Activated T-cell treated with anti-CD3 and anti-CD28 coated beads, Interleukin-2, amount 50 U/mL, for 72 hours (primary cell): ENCODE results near the gene LIN37. TPM values are rescaled to one million over a fixed set of nuclear protein-coding genes. Genes with fewer than 3 reads are reported as not detected.

ENCODE experiments used
- ATAC-seq, 2 donors: fragments of 150-1000 bp; cut with Tn5 transposase; replicated peaks in 1 of 2; 2 replicates each; pipeline ENCODE4 v1.10.0; 2021; ENCODE audit warnings: moderate library complexity in 2 of 2, mild to moderate bottlenecking in 1 of 2
- DNase-seq, 2 donors: peaks; one replicate each; pipeline ENCODE4 v3.0.0; 2021 to 2022; ENCODE audit warnings: mixed read lengths in 1 of 2
- H3K27ac Mint-ChIP-seq: one replicate; pipeline ENCODE4 v1.8.0; 2022; ENCODE audit warnings: mild to moderate bottlenecking, moderate library complexity, mixed read lengths
- H3K27me3 Mint-ChIP-seq: one replicate; pipeline ENCODE4 v1.8.0; 2022; ENCODE audit warnings: low read depth, mixed read lengths
- H3K36me3 Mint-ChIP-seq, 2 donors: one replicate each; pipeline ENCODE4 v1.8.0; 2022; ENCODE audit warnings: mixed read lengths in 2 of 2, mild to moderate bottlenecking in 1 of 2; ENCODE audit not compliant: insufficient read depth in 2 of 2
- H3K4me1 Mint-ChIP-seq: one replicate; pipeline ENCODE4 v1.8.0; 2022; ENCODE audit warnings: low read depth, mixed read lengths
- H3K4me3 Mint-ChIP-seq, 2 donors: one replicate each; pipeline ENCODE4 v1.8.0; 2022; ENCODE audit warnings: mild to moderate bottlenecking in 2 of 2, mixed read lengths in 2 of 2, moderate library complexity in 2 of 2
- H3K9me3 Mint-ChIP-seq, 2 donors: one replicate each; pipeline ENCODE4 v1.8.0; 2022; ENCODE audit warnings: mixed read lengths in 2 of 2
- total RNA-seq, 2 donors: library from RNA; stranded (reverse); gene quantifications; one replicate each; pipeline ENCODE4 v1.2.3, GENCODE V29; 2022

The LIN37 gene
- total RNA-seq, 2 donors from 2014 or later, result 11.4 to 14.3 TPM

DNA sequence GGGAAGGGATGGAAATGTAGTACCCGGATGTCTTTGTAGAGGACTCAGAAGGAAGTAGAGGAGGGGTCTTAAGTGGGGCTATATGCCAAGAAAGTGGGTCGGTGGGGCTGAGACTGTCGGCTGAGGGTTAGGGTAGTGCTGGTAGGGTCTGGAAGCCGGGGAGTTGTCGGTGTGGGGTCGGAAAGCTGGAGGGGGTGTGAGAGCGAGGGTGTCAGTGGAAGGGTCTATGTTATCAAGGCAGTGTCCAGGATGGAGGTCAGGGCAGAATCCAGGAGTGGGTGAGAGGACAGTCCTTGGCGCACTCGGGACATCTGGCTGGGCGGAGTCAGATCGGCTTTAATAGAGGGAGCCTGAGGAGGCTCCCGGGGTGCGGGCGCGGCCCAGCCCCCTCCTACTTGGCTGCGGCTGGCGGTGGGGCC lies 6.8 kb downstream of the LIN37 start:
- ATAC-seq (no peak), DNase-seq (no peak)
- no peak overlapping the region for H3K27ac Mint-ChIP-seq
- peaks cover 0 to 7% of the 10 kb centered on the region in 2 donors for H3K36me3 Mint-ChIP-seq
- H3K4me3 Mint-ChIP-seq, result peak overlapping the region; percentile 33 to 58
- H3K9me3 Mint-ChIP-seq, result no peaks in the 10 kb centered on the region
- H3K27me3 Mint-ChIP-seq, result peaks cover 6% of the 10 kb centered on the region
- peaks cover 41% of the 10 kb centered on the region for H3K4me1 Mint-ChIP-seq

DNA sequence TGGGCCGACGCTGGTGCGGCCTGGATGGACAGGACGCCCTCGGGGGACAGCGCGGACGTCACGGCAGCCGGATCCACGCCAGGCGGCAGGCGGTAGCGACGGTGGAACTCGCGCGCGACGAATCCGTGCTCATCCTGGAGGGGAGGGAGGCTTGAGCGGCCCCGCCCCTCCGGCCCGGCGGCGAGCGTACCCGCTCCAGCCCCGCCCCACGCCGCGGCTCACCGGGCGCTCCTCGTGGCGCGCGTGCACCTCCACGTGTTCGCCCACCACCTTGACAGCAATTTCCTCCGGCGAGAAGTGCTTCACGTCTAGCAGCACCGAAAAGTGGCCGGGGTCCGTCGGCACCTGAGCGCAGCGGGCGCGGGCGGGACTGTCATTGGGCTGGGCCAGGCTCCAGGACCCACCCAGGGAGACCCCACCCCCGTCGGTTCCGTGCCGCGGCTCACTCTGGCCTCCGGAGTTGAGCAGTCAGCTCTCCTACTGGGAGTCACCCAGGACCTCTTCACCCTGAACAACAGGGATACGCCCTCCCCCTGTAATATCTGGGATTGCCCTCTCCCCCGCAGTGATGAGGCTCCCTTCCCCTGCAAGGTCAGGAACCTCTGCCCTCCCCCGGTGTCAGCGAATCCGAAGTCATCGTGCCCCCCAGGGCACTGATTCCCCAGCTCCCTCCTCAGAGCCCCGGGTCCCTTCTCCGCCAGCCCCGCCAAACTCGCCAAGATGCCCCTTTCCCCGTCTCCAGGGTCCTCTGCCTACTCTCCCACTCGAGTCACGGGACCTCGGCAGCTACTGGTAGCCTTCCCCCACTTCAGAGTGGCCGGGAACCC lies 7.4 kb downstream of the LIN37 start:
- H3K4me1 Mint-ChIP-seq, result peaks cover 41% of the 10 kb centered on the region
- peaks cover 6% of the 10 kb centered on the region for H3K27me3 Mint-ChIP-seq
- peak in 1 of 2 donors; percentile 13 for ATAC-seq
- H3K36me3 Mint-ChIP-seq, result peaks cover 0 to 9% of the 10 kb centered on the region in 2 donors
- no peaks in the 10 kb centered on the region for H3K9me3 Mint-ChIP-seq
- H3K4me3 Mint-ChIP-seq, result peak overlapping the region; percentile 54 to 82
- peak; percentile 66 to 70 for DNase-seq
- H3K27ac Mint-ChIP-seq, result no peak overlapping the region

DNA sequence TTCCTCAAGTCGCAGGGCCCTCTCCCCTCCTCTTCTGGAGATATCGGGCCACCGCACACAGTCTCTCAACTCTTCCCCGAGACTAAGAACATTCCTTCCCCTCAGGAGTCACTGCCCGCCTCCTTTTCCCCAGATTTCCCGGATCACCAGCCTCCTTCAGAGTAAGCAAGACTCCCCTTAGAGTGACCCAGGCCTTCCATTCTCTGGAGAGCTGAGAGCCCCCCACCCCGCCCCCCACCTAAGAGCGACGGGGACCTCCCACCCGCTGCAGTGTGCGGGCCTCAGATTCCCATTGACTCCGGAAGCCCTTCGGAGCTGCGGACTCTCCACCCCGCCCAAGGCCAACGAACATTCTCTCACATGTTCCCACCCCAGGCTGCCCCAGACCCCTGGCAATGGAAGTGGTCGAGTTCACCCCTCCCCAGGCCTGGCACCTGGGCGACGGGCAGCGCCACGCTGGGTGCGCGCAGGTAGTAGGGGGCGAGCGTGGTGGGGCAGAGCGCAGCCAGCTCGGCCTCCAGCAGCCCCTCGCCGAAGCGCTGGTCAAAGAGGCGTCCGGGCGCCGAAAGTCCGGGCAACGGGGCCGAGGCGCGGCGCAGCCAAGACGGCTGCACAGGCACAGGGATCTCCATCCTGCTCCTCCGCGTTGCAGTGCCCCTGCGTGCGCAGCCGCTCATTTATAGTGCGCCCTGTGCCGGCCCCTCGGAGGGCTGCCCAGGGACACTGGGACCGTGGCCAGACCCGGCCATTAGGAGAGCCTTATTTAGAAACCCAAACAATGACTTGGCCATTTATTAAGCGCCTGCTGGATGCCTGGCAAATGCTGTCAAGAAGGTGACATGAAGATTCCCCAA lies 8.2 kb downstream of the LIN37 start, which contains the start of gene HSPB6:
Gene HSPB6, minus strand, starts transcription at position 653 of the 854 bp plus-strand sequence. Its CDS starts 21 bp downstream, at position 632.
- Mint-ChIP-seq H3K4me1 (peaks cover 41% of the 10 kb centered on the region), H3K27me3 (peaks cover 6% of the 10 kb centered on the region), H3K9me3 (no peaks in the 10 kb centered on the region), H3K4me3 (peak within 1 kb of the TSS; percentile 82 to 88), H3K27ac (peak within 1 kb of the TSS; percentile 84), H3K36me3 (peaks cover 0 to 9% of the 10 kb centered on the region in 2 donors)
- no peak for ATAC-seq
- DNase-seq, result no peak

DNA sequence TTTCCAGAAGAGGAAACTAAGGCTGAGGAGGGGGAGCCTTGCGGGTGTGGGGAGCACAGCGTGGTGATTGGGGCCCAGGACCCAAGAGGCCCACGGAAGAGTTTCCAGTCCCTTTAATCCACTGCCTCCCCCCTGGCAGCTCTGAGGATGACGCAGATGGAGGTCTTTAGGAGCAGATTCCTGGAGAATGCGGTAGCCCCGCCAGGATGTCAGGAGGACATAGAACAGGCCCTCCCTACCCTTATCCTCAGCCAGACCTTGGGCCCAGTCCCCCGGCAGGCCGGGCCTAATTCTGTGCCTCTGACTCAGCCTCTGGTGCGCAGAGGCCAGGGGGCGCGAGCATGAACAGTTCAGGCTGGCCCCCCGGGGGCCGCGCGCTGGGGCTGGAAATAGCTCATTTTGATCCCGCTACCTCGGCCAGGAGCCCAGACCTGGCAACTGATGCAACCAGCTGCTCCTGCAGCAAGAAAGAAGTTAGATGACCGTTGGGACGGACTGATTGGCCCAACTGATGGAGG lies 8.9 kb downstream of the LIN37 start:
- peaks cover 41% of the 10 kb centered on the region for H3K4me1 Mint-ChIP-seq
- ATAC-seq (peak; percentile 22), DNase-seq (peak; percentile 47 to 62)
- peak overlapping the region; percentile 82 to 88 for H3K4me3 Mint-ChIP-seq
- H3K27me3 Mint-ChIP-seq, result peaks cover 6% of the 10 kb centered on the region
- H3K9me3 Mint-ChIP-seq, result no peaks in the 10 kb centered on the region
- peaks cover 3 to 16% of the 10 kb centered on the region in 2 donors for H3K36me3 Mint-ChIP-seq
- peak overlapping the region; percentile 75 for H3K27ac Mint-ChIP-seq

DNA sequence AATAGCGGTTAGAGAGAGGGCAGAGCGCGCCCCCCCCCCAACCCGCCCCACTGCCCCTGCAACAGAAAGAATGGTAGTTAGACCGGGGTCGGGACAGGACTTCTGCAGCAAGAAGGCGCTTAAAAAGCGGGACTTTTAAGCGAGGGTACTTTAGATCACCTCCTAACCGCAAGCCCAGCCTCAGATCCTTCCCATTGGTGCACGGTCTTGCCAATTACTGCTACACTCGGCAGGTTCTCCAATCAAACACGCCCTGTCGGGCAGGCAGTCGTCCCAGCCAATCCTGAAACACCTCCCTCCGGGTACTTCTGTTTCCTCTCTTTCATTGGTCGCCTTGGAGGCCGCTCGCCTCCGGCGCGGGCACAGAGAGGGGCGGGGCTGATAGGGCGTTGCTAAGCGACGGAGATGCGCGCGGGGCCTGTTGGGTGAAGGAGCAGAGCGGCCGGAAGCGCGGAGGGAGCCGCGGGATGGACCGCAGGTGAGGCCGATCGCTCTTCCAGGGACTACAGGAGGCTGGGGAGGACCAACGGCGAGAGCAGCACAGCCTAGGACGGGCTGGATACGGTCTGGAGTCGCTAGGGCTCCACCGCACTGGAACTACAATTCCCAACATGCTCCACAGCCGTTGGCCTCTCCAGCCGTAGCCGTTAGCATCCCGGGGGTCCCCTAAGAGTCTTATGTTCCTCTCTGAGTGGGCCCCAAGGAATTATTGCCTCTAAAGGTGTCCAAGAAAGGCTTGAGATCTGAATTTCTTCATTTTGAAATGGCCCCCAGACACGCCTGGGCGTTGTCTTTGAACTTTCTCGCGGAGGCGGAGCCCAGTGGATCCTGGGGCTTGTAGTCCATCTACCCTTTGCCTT lies 9.6 kb downstream of the LIN37 start, which contains the start of gene PROSER3:
Gene PROSER3, plus strand, starts transcription at position 428 of the 860 bp plus-strand sequence. Its CDS starts 40 bp downstream, at position 468.
- H3K4me3 Mint-ChIP-seq, result peak within 1 kb of the TSS; percentile 82 to 88
- peaks cover 41% of the 10 kb centered on the region for H3K4me1 Mint-ChIP-seq
- H3K36me3 Mint-ChIP-seq, result peaks cover 3 to 17% of the 10 kb centered on the region in 2 donors
- peak; percentile 97 for ATAC-seq
- H3K27me3 Mint-ChIP-seq, result peaks cover 6% of the 10 kb centered on the region
- peak within 1 kb of the TSS; percentile 84 for H3K27ac Mint-ChIP-seq
- peak; percentile 99 for DNase-seq
- no peaks in the 10 kb centered on the region for H3K9me3 Mint-ChIP-seq

DNA sequence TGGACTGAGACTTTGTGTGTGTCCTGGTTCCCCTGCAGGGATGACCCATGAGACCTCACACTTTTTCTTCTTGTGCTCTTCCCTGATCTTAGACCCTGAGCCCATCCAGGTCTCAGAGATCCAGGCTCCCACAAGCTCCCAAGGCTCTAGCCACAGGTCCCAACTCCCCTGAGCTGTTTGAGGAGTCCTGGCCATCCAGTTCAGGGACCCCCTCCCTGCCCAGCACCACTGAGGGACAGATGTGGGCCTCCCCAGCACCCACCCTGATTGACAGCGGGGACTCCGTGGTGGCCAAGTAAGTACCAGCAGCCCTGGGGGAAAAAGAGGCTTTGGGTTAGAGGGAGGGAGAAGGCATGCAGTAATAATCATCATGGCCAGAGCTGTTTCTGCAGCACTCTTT lies 11.3 kb downstream of the LIN37 start:
- peaks cover 3 to 17% of the 10 kb centered on the region in 2 donors for H3K36me3 Mint-ChIP-seq
- peak overlapping the region; percentile 23 to 82 for H3K4me3 Mint-ChIP-seq
- ATAC-seq (no peak), DNase-seq (no peak)
- H3K4me1 Mint-ChIP-seq, result peaks cover 41% of the 10 kb centered on the region
- peaks cover 6% of the 10 kb centered on the region for H3K27me3 Mint-ChIP-seq
- no peak overlapping the region for H3K27ac Mint-ChIP-seq
- H3K9me3 Mint-ChIP-seq, result no peaks in the 10 kb centered on the region

DNA sequence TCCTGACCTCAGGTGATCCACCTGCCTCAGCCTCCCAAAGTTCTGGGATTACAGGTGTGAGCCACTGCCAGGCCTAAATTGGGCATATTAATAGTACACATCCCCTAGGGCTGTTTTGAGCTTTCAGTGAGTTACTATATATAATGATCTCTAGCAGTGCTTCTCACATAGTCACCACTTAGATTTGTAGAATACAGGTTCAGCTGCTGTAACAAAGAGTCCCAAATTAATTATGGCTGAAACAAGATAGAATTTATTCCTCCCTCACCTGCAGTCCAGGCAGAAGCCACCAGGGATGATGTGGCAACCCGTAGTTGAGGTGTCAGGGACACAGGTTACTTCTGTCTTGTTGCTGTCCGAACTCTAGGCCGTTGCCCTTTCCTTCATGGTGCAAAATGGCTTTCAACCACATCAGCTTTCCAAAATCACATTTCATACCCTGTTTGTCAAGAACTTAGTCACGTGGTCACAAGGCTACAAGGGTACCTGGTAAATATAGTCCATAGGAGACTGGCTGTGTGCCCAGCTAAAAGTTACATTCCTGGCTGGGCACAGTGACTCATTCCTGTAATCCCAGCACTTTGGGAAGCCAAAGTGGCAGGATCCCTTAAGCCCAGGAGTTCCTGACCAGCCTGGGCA lies 12.5 kb downstream of the LIN37 start:
- no peak overlapping the region for H3K27ac Mint-ChIP-seq
- peaks cover 6% of the 10 kb centered on the region for H3K27me3 Mint-ChIP-seq
- no peak overlapping the region for H3K4me3 Mint-ChIP-seq
- H3K4me1 Mint-ChIP-seq, result peaks cover 34% of the 10 kb centered on the region
- H3K36me3 Mint-ChIP-seq, result peaks cover 3 to 20% of the 10 kb centered on the region in 2 donors
- ATAC-seq (no peak), DNase-seq (no peak)
- no peaks in the 10 kb centered on the region for H3K9me3 Mint-ChIP-seq

DNA sequence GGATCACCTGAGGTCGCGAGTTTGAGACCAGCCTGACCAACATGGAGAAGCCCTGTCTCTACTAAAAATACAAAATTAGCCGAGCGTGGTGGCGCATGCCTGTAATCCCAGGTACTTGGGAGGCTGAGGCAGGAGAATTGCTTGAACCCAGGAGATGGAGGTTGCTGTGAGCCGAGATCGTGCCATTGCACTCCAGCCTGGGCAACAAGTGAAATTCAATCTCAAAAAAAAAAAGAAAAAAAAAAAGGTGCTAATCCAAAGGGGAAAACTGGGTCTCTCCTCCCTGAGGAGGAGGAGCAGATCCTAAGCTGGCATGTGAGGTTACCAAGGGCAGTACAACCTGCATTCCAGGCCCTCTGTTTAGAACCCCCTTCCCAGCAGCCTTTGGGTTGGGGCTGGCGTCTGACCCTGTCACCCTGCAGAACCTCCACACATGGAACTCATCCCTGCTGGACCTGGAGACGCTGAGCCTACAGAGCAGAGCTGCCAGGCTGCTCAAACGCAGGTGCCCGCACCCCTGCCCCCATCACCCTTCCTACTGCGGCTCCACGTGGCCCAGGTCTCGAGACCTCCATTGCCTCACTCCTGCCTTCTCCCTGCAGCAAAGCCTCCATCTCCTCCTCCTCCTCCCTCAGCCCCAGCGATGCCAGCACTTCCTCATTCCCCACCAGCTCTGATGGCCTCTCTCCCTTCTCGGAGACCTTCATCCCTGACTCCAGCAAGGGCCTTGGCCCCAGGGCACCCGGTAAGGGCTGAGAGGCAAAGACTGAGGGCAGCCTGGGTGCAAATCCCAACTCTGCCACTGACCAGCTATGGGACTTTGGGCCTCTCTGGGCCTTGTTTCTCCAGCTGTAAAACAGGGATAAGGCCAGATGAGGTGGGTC lies 16.3 kb downstream of the LIN37 start:
- H3K36me3 Mint-ChIP-seq, result peaks cover 7 to 23% of the 10 kb centered on the region in 2 donors
- DNase-seq (no peak), ATAC-seq (no peak)
- H3K4me3 Mint-ChIP-seq, result no peak overlapping the region
- no peak overlapping the region for H3K27ac Mint-ChIP-seq
- H3K4me1 Mint-ChIP-seq, result peaks cover 8% of the 10 kb centered on the region
- no peaks in the 10 kb centered on the region for H3K27me3 Mint-ChIP-seq
- no peaks in the 10 kb centered on the region for H3K9me3 Mint-ChIP-seq

DNA sequence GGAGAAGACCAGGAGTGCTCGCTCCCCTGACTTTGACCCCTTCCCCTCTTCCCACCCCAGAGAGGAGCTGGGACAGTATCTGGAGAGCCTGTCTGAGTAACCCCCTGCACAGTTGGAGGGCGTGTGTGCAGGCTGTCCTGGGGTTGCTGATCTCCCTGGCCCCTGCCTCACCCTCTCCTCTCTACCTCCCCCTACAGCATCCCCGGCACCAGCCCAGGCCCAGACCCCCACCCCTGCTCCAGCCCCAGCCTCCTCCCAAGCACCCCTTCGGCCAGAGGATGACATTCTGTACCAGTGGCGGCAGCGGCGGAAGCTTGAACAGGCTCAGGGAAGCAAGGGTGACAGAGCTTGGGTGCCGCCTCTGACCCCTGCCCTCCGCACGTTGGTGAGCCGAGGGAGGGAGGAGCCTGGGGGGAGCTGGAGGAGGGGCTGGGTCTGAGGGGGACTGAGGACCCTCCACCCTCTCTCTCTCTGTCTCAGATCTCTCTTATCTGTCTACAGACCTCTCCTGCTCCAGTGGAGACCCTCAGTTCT lies 18.3 kb downstream of the LIN37 start:
- H3K27ac Mint-ChIP-seq, result no peak overlapping the region
- DNase-seq, result no peak
- no peak for ATAC-seq
- H3K36me3 Mint-ChIP-seq, result peaks cover 7 to 18% of the 10 kb centered on the region in 2 donors
- H3K4me3 Mint-ChIP-seq, result no peak overlapping the region
- no peaks in the 10 kb centered on the region for H3K27me3 Mint-ChIP-seq
- H3K4me1 Mint-ChIP-seq, result no peaks in the 10 kb centered on the region
- no peaks in the 10 kb centered on the region for H3K9me3 Mint-ChIP-seq

DNA sequence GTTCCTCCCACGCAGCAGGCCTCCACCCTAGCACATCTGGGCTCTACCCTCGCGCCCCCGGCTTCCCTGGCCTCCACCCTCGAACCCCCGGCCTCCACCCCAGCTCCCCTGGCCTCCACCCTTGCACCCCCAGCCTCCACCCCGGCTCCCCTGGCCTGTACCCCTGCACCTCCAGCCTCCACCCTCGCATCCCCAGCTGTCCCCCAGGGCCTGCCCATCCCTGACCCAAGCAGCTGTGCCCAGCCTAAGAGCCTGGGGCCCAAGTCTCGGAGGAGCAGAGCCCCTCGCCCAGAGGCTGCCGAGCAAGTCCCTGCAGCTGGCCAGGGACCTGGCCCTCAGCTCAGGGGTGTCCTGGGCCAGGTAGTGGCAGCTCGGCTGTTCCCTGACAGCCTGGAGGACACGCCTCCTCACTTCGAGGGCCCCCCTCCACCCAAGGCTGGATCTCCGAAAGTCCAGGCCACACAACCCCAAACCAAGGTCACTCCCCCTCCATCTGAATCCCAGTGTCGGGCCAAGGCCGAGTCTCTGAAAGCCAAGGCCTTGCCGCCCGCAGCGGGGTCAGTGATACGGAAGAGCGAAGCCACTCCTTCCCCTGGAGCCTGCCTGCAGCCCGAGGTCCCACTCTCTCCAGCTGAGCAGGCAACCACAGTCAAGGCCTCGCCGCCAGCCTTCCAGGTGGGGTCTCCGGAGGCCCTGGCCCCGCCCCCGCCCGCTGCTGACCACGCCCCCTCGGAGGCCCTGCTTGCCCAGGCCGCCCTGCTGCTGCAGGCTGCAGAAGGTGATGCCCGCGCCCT lies 19.1 kb downstream of the LIN37 start:
- no peak overlapping the region for H3K27ac Mint-ChIP-seq
- peaks cover 4 to 11% of the 10 kb centered on the region in 2 donors for H3K36me3 Mint-ChIP-seq
- no peaks in the 10 kb centered on the region for H3K9me3 Mint-ChIP-seq
- H3K4me3 Mint-ChIP-seq, result no peak overlapping the region
- no peaks in the 10 kb centered on the region for H3K27me3 Mint-ChIP-seq
- no peaks in the 10 kb centered on the region for H3K4me1 Mint-ChIP-seq
- ATAC-seq (no peak), DNase-seq (no peak)
